ENCODE data around the gene PSAT1. TPM values are rescaled to one million over a fixed set of nuclear protein-coding genes. Genes with fewer than 3 reads are reported as not detected.

Gene PSAT1
- total and polyA plus RNA-seq, 2 of the 4 experiments (the other 2 are of a cell fraction) = 77.2 to 88.4 TPM

DNA sequence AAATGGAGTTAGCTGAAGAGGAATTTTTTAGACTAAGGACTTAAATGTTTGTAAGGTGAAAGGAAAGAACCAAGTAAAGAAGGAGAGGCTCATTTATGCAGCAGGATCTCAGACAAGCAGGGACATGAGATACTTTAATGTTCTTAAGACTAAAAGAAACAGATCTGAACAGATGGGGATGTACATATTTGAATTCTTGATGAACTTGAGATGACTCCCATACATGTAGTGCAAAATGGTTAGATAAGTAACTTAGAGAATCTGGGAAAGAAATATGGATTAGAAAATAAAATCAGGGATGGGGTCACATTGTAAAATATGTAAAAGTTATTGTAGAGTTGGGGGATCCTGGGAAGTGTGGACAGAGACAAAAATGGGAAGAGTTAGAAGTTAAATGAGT, 27.1 kb upstream of the PSAT1 start:
- POLR2A ChIA-PET (ENCODE audit: unreplicated experiment) = no interaction called here
- DNase-seq (no peak), ATAC-seq (ENCODE audit: low read depth) (no peak)
- no peak overlapping the region for H3K4me3 ChIP-seq (ENCODE audit: insufficient read depth, low read depth, low read length)
- CTCF ChIA-PET = no interaction called here
- no peak overlapping the region for H4K5ac ChIP-seq (ENCODE audit: low read depth, low read length)
- no peak overlapping the region for H3K9ac ChIP-seq (ENCODE audit: low read depth, low read length)
- H3K4me2 ChIP-seq (ENCODE audit: low read depth, low read length) = no peak overlapping the region
- no peak overlapping the region for H4K8ac ChIP-seq (ENCODE audit: low read depth in 2 of 2, low read length in 2 of 2)
- no peak overlapping the region for H3K18ac ChIP-seq (ENCODE audit: low read depth, low read length)
- no peaks in the 10 kb centered on the region for H3K79me1 ChIP-seq (ENCODE audit: low read depth in 1 of 2, low read length in 2 of 2)
- no peak overlapping the region for H2BK20ac ChIP-seq (ENCODE audit: low read depth, low read length)
- H3K4me1 ChIP-seq (ENCODE audit: control insufficient read depth, insufficient read depth, low read length) = peaks cover 2% of the 10 kb centered on the region; the same call in 1 of the 2 replicates
- H3K36me3 ChIP-seq (ENCODE audit: control insufficient read depth, insufficient read depth, low read length) = peaks cover 7% of the 10 kb centered on the region
- no peak overlapping the region for H3K23ac ChIP-seq (ENCODE audit: low read depth, low read length)
- intact Hi-C loops (cut with micrococcal nuclease) (no loop called here), dilution Hi-C loops (cut with HindIII; ENCODE audit: low sequenced_read_pairs, unreplicated experiment) (no loop called here), in situ Hi-C loops (cut with MboI; ENCODE audit: low sequenced_read_pairs) (no loop called here)
- no peak overlapping the region for H3K27ac ChIP-seq (ENCODE audit: insufficient read depth, low read length)
- no peak overlapping the region for H2BK5ac ChIP-seq (ENCODE audit: low read depth, low read length, poor library complexity, severe bottlenecking)
- no peaks in the 10 kb centered on the region for H3K27me3 ChIP-seq (ENCODE audit: control insufficient read depth, insufficient read depth, low read length)
- no peak overlapping the region for H2AK5ac ChIP-seq (ENCODE audit: low read depth, low read length)
- no peak overlapping the region for H3K14ac ChIP-seq (replicated peaks; ENCODE audit: low read depth, low read length)
- TF ChIP-seq, protein P1, sequence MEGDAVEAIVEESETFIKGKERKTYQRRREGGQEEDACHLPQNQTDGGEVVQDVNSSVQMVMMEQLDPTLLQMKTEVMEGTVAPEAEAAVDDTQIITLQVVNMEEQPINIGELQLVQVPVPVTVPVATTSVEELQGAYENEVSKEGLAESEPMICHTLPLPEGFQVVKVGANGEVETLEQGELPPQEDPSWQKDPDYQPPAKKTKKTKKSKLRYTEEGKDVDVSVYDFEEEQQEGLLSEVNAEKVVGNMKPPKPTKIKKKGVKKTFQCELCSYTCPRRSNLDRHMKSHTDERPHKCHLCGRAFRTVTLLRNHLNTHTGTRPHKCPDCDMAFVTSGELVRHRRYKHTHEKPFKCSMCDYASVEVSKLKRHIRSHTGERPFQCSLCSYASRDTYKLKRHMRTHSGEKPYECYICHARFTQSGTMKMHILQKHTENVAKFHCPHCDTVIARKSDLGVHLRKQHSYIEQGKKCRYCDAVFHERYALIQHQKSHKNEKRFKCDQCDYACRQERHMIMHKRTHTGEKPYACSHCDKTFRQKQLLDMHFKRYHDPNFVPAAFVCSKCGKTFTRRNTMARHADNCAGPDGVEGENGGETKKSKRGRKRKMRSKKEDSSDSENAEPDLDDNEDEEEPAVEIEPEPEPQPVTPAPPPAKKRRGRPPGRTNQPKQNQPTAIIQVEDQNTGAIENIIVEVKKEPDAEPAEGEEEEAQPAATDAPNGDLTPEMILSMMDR (conservative IDR thresholded peaks at IDR 0.05; ENCODE audit: low read depth, low read length) = no peak
- TF ChIP-seq BHLHE40 (IDR thresholded peaks at IDR 0.05; ENCODE audit: low read depth, low read length) = no peak
- TF ChIP-seq RFX5 (IDR thresholded peaks at IDR 0.05; ENCODE audit: low read depth, low read length) = no peak
- TF ChIP-seq CHD1 (IDR thresholded peaks at IDR 0.05; ENCODE audit: low read depth, low read length) = no peak
- TF ChIP-seq, protein P2, sequence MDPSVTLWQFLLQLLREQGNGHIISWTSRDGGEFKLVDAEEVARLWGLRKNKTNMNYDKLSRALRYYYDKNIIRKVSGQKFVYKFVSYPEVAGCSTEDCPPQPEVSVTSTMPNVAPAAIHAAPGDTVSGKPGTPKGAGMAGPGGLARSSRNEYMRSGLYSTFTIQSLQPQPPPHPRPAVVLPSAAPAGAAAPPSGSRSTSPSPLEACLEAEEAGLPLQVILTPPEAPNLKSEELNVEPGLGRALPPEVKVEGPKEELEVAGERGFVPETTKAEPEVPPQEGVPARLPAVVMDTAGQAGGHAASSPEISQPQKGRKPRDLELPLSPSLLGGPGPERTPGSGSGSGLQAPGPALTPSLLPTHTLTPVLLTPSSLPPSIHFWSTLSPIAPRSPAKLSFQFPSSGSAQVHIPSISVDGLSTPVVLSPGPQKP (IDR thresholded peaks at IDR 0.05; ENCODE audit: borderline replicate concordance, low read depth, low read length) = no peak
- TF ChIP-seq NFE2L2 (IDR thresholded peaks at IDR 0.05; ENCODE audit: low read depth, low read length) = no peak
- TF ChIP-seq RCOR1 (IDR thresholded peaks at IDR 0.05; ENCODE audit: insufficient replicate concordance, low read length) = no peak
- TF ChIP-seq RAD21 (IDR thresholded peaks at IDR 0.05; ENCODE audit: low read length) = no peak
- no peak for TF ChIP-seq SMC3 (IDR thresholded peaks at IDR 0.05; ENCODE audit: low read depth, low read length)
- no peak for TF ChIP-seq MAZ (IDR thresholded peaks at IDR 0.05; ENCODE audit: borderline replicate concordance, low read depth, low read length)
- TF ChIP-seq, protein P3, sequence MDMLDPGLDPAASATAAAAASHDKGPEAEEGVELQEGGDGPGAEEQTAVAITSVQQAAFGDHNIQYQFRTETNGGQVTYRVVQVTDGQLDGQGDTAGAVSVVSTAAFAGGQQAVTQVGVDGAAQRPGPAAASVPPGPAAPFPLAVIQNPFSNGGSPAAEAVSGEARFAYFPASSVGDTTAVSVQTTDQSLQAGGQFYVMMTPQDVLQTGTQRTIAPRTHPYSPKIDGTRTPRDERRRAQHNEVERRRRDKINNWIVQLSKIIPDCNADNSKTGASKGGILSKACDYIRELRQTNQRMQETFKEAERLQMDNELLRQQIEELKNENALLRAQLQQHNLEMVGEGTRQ (IDR thresholded peaks at IDR 0.05; ENCODE audit: low read depth, low read length) = no peak
- no peak for TF ChIP-seq MXI1 (IDR thresholded peaks at IDR 0.05; ENCODE audit: borderline replicate concordance, low read depth, low read length)
- no peak for TF ChIP-seq POLR2A (IDR thresholded peaks at IDR 0.05; ENCODE audit: low read depth, low read length)
- no peak for TF ChIP-seq FOS (IDR thresholded peaks at IDR 0.05; ENCODE audit: low read depth, low read length)
- no peak for TF ChIP-seq CEBPB (IDR thresholded peaks at IDR 0.05; ENCODE audit: low read depth, low read length)
- TF ChIP-seq MAFK (IDR thresholded peaks at IDR 0.05; ENCODE audit: low read depth, low read length) = no peak
- no peaks in the 10 kb centered on the region for H3K9me1 ChIP-seq (ENCODE audit: insufficient read depth, low read length)
- BruUV-seq (replicated peaks) = no TSS peak
- no peaks in the 10 kb centered on the region for H3K9me3 ChIP-seq (ENCODE audit: control insufficient read depth, insufficient read depth, low read length)
- H3K4ac ChIP-seq (ENCODE audit: low read depth, low read length) = no peak overlapping the region
- no peak overlapping the region for H2AFZ ChIP-seq (replicated peaks; ENCODE audit: low read length, poor library complexity)
- H4K20me1 ChIP-seq (ENCODE audit: insufficient read depth, low read length) = no peaks in the 10 kb centered on the region
- no peak overlapping the region for H2AK9ac ChIP-seq (replicated peaks; ENCODE audit: low read depth, low read length, poor library complexity)
- H2BK15ac ChIP-seq (ENCODE audit: low read depth, low read length) = no peak overlapping the region
- no peak overlapping the region for H4K91ac ChIP-seq (ENCODE audit: insufficient read depth, low read depth, low read length)
- H2BK120ac ChIP-seq (ENCODE audit: low read depth, low read length) = no peak overlapping the region
- no peak overlapping the region for H3K56ac ChIP-seq (ENCODE audit: extremely low read depth, insufficient read depth, low read length)

All from IMR-90 (cell line).